PC-3 (cell line): ENCODE results near the gene SFI1. TPM values are rescaled to one million over a fixed set of nuclear protein-coding genes. Genes with fewer than 3 reads are reported as not detected.
A peak's percentile ranks its signal among the peaks of the same experiment; 100 is the strongest.

Experiments used
- ATAC-seq: fragments of 200-7000 bp; cut with Tn5 transposase; 2 replicates; pipeline ENCODE4 v1.9.1; 2020; ENCODE audit warnings: mild to moderate bottlenecking, moderate library complexity
- BruUV-seq: library from RNA; stranded (reverse); fragments of 400-500 nt; replicated peaks from 2 replicates; lab custom pipeline; 2021; lab: Mats Ljungman, UMichigan
- CTCF ChIA-PET: fragments of 300-600 bp; sonication (Branson Sonifier 250); formaldehyde crosslinking; loops from one replicate; lab custom pipeline; 2022; ENCODE audit warnings: antibody characterized with exemption; lab: Charles Lee
- POLR2A ChIA-PET: fragments of 300-600 bp; sonication (Branson Sonifier 250); formaldehyde crosslinking; loops from one replicate; lab custom pipeline; 2022; ENCODE audit warnings: antibody characterized with exemption; ENCODE audit not compliant: unreplicated experiment; lab: Charles Lee
- DNase-seq: peaks from one replicate; pipeline ENCODE4 v3.0.0-alpha.2; 2015
- H2AFZ ChIP-seq: fragments of 300-600 bp; sonication (generic); 2 replicates; pipeline ENCODE4 v1.6.0; 2016; ENCODE audit warnings: antibody characterized with exemption, low read length
- H3F3A ChIP-seq: fragments of 300-600 bp; sonication (generic); one replicate; pipeline ENCODE4 v1.6.0; 2017; ENCODE audit warnings: antibody characterized with exemption, low read length, control low read depth, mild to moderate bottlenecking; ENCODE audit not compliant: unreplicated experiment
- H3K27ac ChIP-seq: fragments of 300-600 bp; sonication (generic); 2 replicates; pipeline ENCODE4 v1.5.1; 2016; ENCODE audit warnings: mild to moderate bottlenecking, low read length
- H3K27me3 ChIP-seq: fragments of 300-600 bp; sonication (generic); 2 replicates; pipeline ENCODE4 v1.6.1; 2016; ENCODE audit warnings: low read length, mixed read lengths
- H3K36me3 ChIP-seq: fragments of 300-600 bp; sonication (generic); 2 replicates; pipeline ENCODE4 v1.6.1; 2016; ENCODE audit warnings: low read depth, mixed run types, low read length, mixed read lengths
- H3K4me1 ChIP-seq: fragments of 300-600 bp; sonication (generic); 2 replicates; pipeline ENCODE4 v1.5.1; 2016; ENCODE audit warnings: low read length; ENCODE audit not compliant: insufficient read depth
- H3K4me2 ChIP-seq: fragments of 300-600 bp; sonication (generic); 2 replicates; pipeline ENCODE4 v1.6.0; 2016; ENCODE audit warnings: low read length
- H3K4me3 ChIP-seq: fragments of 300-600 bp; sonication (generic); 2 replicates; pipeline ENCODE4 v1.5.1; 2016; ENCODE audit warnings: mild to moderate bottlenecking, low read length, mixed read lengths
- H3K79me2 ChIP-seq: fragments of 300-600 bp; sonication (generic); 2 replicates; pipeline ENCODE4 v1.6.1; 2017; ENCODE audit warnings: low read length, mixed read lengths
- H3K9ac ChIP-seq: fragments of 300-600 bp; sonication (generic); 2 replicates; pipeline ENCODE4 v1.6.0; 2016; ENCODE audit warnings: mild to moderate bottlenecking, low read length
- H3K9me2 ChIP-seq: fragments of 300-600 bp; sonication (generic); replicated peaks from 2 replicates; pipeline ENCODE4 v1.6.1; 2016; ENCODE audit warnings: mixed run types, low read length, mixed read lengths
- H3K9me3 ChIP-seq: fragments of 300-600 bp; sonication (generic); 2 replicates; pipeline ENCODE4 v1.6.1; 2016; ENCODE audit warnings: low read length, mixed read lengths
- H4K20me1 ChIP-seq: fragments of 300-600 bp; sonication (generic); 2 replicates; pipeline ENCODE4 v1.6.1; 2016; ENCODE audit warnings: low read length, mixed read lengths
- CTCF ChIP-seq: fragments of 300-600 bp; sonication (generic); conservative IDR thresholded peaks from 2 replicates; pipeline ENCODE4 v1.5.1; 2017; ENCODE audit warnings: antibody characterized with exemption, low read depth, mild to moderate bottlenecking, low read length
- EZH2 ChIP-seq: fragments of 300-600 bp; sonication (generic); IDR thresholded peaks from one replicate; pipeline ENCODE4 v1.6.1; 2017; ENCODE audit warnings: antibody characterized with exemption, mild to moderate bottlenecking, low read length; ENCODE audit not compliant: unreplicated experiment
- EZH2phosphoT487 ChIP-seq: fragments of 300-600 bp; sonication (generic); IDR thresholded peaks from 2 replicates; pipeline ENCODE4 v1.6.1; 2018; ENCODE audit warnings: mild to moderate bottlenecking, antibody characterized with exemption, low read length, borderline replicate concordance
- intact Hi-C: fragments of 100-400 bp; cut with micrococcal nuclease; formaldehyde crosslinking; loops from 2 replicates; pipeline ENCODE4 v1.9.0; 2023
- total RNA-seq: library from RNA; depleted of rRNA; stranded (reverse); fragments of >200 nt; gene quantifications from 2 replicates; pipeline ENCODE4 v1.2.3, GENCODE V29; 2014

Gene SFI1
- total RNA-seq, 1 experiment from 2014 or later: 22.5 TPM

GRCh38 chr22:31637891-31638618, 141.7 kb downstream of the SFI1 start:
- no peak overlapping the region for H3K27ac ChIP-seq
- H3K4me3 ChIP-seq: no peak overlapping the region
- H3K4me2 ChIP-seq: no peak overlapping the region
- no peaks in the 10 kb centered on the region for H3F3A ChIP-seq
- ATAC-seq (no peak), DNase-seq (no peak)
- intact Hi-C loops: no loop called here
- H3K4me1 ChIP-seq: no peaks in the 10 kb centered on the region
- peaks cover 59% of the 10 kb centered on the region for H3K79me2 ChIP-seq
- no peak overlapping the region for H2AFZ ChIP-seq
- no peaks in the 10 kb centered on the region for H3K9me2 ChIP-seq
- no peaks in the 10 kb centered on the region for H3K27me3 ChIP-seq
- no TSS peak for BruUV-seq
- no peak for TF ChIP-seq EZH2phosphoT487
- no peak for TF ChIP-seq EZH2
- no peak for TF ChIP-seq CTCF
- POLR2A ChIA-PET: no interaction called here
- H4K20me1 ChIP-seq: no peaks in the 10 kb centered on the region
- no peaks in the 10 kb centered on the region for H3K9me3 ChIP-seq
- no peaks in the 10 kb centered on the region for H3K36me3 ChIP-seq
- CTCF ChIA-PET: interaction anchor here (0.6 kb wide), 1 partner anchor 59 kb away, joined by 4 read pairs; no protein-coding TSS in a partner anchor
- no peak overlapping the region for H3K9ac ChIP-seq

- Histone ChIP-seq H3K9me2 (no peaks in the 10 kb centered on the region), H3K4me3 (no peak overlapping the region), H3K9ac (no peak overlapping the region), H3K36me3 (no peaks in the 10 kb centered on the region), H3K27ac (no peak overlapping the region), H3K27me3 (no peaks in the 10 kb centered on the region), H3F3A (no peaks in the 10 kb centered on the region), H3K4me1 (no peaks in the 10 kb centered on the region), H4K20me1 (no peaks in the 10 kb centered on the region), H3K9me3 (no peaks in the 10 kb centered on the region), H3K79me2 (peaks cover 64% of the 10 kb centered on the region), H3K4me2 (no peak overlapping the region), H2AFZ (no peak overlapping the region)
- ChIA-PET POLR2A (no interaction called here), CTCF (interaction anchor here (0.6 kb wide), 1 partner anchor 228 kb away, joined by 3 read pairs; no protein-coding TSS in a partner anchor)
- peak; percentile 60 for ATAC-seq
- DNase-seq: peak; percentile 38
- TF ChIP-seq EZH2phosphoT487: no peak
- no peak for TF ChIP-seq CTCF
- no peak for TF ChIP-seq EZH2
- intact Hi-C loops: no loop called here
- no TSS peak for BruUV-seq
These were observed 143.2 kb downstream of the SFI1 start for GRCh38 chr22:31639436-31640039.
